NCI-H146 treated with DMSO at 0.1 percent for 48 hours (cell line): ENCODE measurements around the gene PPM1D.

Experiments used
- DNase-seq: peaks from one replicate; lab custom pipeline; 2025; ENCODE audit not compliant: unreplicated experiment; lab: John Stamatoyannopoulos, UW

Gene PPM1D

GRCh38 chr17:60618080-60618479, 18.1 kb downstream of the PPM1D start:
- DNase-seq = no peak

- DNase-seq = no peak
Measured at GRCh38 chr17:60618854-60619526, 19.0 kb downstream of the PPM1D start.

GRCh38 chr17:60622961-60623360, 23.0 kb downstream of the PPM1D start:
- DNase-seq = no peak

- no peak for DNase-seq
Measured at GRCh38 chr17:60623415-60623814, 23.4 kb downstream of the PPM1D start.

DNA sequence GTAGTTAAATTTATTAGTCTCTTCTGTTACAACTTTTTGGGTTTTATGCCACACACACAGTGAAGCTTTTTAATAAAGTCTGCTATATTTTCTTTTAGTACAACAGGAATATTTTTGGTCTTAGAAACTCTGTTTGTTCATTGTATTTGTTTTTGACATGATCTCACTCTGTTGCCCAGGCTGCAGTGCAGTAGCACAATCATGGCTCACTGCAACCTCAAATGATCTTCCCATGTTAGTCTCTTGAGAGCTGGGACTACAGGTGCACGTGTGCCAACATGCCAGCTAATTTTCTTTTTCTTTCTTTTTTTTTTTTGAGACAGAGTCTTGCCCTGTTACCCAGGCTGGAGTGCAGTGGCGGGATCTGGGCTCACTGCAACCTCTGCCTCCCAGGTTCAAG, 27.1 kb downstream of the PPM1D start:
- DNase-seq = no peak

DNA sequence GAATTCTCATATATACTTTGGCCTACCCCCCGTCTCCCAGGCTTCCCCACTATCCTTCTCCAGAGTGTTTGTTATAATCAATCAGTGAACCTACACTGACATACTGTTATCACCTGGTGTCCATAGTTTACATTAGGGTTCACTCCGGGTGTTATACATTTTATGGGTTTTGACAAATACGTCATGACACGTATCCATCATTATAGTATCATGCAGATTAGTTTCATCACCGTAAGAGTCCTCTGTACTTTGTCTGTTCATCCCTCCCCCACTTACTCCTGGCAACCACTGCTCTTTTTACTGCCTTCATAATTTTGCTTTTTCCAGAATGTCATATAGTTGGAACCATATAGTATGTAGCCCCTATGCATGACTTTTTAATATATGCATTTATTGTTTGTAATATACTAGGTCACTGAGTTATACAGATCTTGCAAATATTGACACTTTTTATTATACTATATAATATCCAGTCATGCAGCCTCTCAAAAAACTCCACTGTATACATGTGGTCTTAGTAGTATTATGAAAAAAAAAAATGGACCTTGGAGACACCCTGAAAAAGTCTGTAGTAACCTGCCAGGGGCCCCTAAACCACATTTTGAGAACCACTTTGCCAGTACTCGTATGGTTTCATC, 28.4 kb downstream of the PPM1D start:
- DNase-seq = no peak

DNA sequence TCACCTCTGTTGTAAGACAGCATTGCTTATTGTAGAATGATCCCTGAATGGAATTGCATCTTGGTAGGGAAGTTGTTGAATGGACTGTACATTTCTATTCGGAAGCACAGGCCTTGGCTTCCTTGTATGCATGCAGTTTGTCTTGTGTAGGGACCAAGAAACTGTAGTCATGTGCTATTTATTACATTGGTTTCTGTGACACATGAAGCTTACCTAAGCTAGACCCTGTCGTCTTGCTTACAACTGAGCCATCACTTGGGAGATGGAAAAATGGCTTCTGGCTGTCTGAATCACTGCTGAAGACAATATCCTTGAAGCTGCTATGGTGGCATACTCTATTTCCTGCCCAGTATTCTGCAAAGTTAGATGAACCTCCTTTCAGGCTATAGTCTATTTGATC, 29.1 kb downstream of the PPM1D start:
- DNase-seq = no peak

DNA sequence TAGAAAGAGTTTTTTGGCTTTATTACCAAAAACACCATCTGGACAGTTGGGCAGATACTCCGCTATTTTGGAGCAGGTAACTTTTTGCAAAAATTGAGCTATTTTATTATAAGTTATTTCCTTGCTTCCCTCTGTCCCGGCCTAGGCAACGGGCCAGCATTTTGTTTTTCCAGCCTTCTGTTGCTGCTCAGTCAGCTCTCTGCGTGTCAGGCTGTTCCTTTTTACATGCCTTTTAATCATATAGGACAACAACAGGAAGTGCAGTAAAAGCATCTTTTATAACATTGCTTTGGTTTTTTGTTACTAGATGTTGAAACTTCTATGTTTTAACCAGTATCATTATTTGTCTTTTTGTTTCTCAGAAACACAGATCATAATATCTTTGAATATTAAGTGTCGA, 30.4 kb downstream of the PPM1D start:
- no peak for DNase-seq

DNA sequence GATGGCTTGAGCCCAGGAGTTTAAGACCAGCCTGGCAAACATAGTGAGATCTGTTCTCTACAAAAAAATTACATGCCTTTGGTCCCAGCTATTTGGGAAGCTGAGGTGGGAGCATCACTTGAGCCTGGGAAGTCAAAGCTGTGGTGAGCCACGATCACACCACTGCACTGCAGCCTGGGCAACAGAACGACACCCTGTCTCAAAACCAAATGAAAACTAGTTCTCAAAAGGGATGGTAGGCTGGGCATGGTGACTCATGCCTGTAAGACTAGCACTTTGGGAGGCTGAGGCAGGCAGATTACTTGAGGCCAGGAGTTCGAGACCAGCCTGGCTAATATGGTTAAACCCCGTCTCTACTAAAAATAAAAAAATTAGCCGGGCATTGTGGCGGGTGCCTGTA, 31.1 kb downstream of the PPM1D start:
- no peak for DNase-seq

DNA sequence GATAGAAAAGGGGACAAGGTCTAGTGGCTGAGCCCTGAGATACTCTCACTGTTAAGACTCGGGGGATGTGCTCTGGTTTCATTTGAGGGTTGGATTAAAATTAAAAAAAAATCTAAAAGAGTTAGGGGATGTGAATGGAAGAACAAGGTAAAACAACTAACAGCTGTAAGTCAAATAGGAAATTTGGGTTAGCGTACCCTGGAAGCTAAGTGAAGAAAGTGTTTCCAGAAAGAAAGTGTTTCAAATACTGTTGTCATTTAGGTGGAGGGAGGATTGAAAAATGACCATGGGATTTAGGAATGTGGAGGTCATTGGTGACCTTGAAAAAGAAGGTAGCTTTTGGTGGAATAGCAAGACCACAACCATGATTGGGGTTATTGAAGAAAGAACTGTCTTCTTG, 37.7 kb downstream of the PPM1D start:
- DNase-seq = no peak

DNA sequence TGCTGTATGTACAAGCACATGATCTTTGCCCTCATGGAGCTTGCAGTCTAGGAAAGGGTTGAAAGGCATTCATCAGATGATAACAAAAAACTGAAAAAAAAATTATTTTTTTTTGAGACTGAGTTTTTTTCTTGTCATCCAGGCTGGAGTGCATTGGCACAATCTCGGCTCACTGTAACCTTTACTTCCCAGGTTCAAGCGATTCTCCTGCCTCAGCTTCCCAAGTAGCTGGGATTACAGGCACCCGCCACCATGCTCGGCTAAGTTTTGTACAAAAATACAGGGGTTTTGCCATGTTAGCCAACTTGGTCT, 39.0 kb downstream of the PPM1D start:
- DNase-seq = no peak

DNA sequence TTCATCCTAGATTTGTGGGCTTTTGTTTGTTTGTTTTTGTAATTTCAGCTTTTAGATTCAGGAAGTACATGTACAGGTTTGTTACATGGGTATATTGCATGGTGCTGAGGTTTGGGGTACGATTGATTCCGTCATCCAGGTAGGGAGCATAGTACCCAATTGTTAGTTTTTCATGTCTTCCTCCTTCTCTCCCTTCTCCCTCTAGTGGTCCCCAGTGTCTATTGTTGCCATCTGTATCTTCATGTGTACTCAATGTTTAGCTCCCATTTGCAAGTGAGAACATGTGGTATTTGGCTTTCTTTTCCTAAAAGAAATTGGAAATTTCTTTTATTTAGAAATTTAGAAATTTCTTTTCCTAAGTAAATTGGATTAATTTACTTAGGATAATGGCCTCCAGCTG, 40.5 kb downstream of the PPM1D start:
- DNase-seq = no peak

- no peak for DNase-seq
Measured at GRCh38 chr17:60641126-60641525, 41.1 kb downstream of the PPM1D start.

DNA sequence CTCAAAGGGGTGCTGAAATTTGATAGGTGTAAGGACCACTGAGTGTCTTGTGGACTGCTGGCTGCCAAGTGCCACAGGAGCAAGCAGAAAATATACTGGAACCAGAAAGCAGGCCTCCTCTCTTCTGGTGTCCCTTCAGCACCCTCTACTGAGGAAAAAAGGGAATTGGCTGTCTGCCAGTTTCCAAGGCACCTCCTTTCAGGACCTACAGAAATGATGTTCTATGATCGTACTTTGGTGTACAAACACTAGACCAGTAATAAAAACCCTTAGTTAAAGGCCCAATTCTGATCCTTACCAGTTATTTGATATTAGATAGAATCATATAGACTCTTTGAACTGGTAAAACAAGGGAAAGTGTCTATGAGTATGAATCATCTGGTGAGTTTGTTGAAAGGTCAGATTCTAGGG, 41.8 kb downstream of the PPM1D start:
- peak; percentile 49 for DNase-seq

GRCh38 chr17:60645918-60646523, 46.0 kb downstream of the PPM1D start:
- no peak for DNase-seq

DNA sequence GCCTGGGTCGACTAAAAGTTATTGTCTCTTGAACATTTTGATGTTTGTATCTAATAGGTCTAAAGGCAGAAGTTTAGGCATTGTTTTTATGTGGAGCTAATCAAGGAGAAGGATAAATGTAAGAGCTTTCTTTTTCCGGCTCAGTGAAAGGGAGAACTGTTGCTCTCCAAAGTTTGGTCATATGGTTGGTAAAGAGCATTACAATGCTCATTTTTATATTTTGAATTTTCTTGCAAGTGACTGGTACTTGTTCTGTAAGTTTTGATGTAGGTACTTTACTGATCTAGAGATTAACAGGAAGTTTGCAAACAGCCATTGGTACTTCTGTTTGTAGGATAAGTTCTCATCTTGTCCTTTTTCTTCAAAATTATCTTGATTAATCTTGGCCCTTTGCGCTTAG, 46.7 kb downstream of the PPM1D start:
- DNase-seq = no peak

DNA sequence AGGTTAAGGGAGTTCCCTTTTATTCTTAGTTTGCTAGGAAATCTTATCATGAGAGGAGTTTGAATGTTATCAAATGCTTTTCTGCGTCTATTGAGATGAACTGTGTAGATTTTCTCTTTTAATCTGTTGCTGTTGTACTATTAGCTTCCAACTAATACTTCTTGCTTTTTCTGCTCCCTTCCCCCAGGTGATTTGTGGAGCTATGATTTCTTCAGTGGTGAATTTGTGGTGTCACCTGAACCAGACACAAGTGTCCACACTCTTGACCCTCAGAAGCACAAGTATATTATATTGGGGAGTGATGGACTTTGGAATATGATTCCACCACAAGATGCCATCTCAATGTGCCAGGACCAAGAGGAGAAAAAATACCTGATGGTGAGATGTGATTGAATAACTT, 47.7 kb downstream of the PPM1D start:
- DNase-seq = no peak

GRCh38 chr17:60652454-60653247, 52.7 kb downstream of the PPM1D start:
- no peak for DNase-seq

- no peak for DNase-seq
Measured at GRCh38 chr17:60653569-60653968, 53.6 kb downstream of the PPM1D start.

DNA sequence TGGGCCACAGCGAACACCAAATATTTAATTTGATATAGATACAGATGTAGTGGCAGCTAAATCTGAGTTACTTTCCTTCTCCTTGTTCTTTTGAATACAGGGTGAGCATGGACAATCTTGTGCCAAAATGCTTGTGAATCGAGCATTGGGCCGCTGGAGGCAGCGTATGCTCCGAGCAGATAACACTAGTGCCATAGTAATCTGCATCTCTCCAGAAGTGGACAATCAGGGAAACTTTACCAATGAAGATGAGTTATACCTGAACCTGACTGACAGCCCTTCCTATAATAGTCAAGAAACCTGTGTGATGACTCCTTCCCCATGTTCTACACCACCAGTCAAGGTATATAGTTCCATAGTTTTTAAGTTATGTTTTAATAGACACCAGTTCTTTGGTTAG, 56.5 kb downstream of the PPM1D start:
- no peak for DNase-seq

DNA sequence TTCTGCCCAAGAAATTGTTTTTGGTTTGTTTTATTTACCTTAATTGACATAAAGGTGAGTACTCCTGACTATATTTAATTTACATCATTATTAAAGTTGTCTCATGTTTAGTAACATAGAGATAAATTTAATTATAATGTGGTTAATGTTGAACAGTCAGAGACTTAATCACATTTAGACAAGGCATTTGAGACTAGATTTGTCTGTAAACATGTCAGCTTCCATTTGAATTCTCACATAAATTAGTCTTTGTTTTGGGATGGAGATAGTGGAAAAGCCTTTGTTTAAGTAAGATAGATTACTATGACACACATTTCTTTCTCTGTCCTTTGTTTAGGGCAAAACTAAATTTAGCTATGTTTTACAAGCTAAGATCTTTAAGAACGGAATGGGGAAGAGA, 59.2 kb downstream of the PPM1D start:
- no peak for DNase-seq

- no peak for DNase-seq
Measured at GRCh38 chr17:60661489-60661888, 61.5 kb downstream of the PPM1D start.
